ENCODE measurements around the gene QRICH1. TPM values are rescaled to one million over a fixed set of nuclear protein-coding genes. Genes with fewer than 3 reads are reported as not detected.

The QRICH1 gene
- total RNA-seq, 1 experiment from 2014 or later: 107 TPM

DNA sequence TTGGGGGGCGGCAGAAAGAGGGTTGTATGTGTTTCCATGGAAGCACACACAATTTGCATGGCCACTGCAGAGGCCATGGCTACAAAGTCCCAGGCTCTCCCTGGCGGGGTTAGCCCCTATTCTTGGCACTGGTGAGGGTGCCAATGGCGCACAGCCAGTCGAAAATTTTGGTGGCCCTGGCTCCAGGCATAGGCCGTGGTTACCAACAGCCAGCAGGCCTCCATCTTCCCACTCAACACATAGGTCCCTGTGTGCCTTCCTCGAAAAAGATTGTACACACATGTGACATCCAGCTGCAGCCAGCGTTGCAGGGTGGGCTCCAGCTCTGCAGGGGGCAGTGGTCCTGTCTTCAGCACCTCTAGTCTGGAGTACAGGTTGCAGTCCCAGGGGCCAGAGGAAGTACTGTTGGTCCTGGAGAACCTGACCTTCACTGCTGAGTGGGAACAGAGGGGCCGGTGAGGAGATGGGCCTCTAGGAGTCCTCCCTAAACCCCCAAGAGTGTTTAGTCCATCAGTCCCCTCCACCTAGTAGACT, 96.7 kb downstream of the QRICH1 start:
- TF ChIP-seq, protein P1, sequence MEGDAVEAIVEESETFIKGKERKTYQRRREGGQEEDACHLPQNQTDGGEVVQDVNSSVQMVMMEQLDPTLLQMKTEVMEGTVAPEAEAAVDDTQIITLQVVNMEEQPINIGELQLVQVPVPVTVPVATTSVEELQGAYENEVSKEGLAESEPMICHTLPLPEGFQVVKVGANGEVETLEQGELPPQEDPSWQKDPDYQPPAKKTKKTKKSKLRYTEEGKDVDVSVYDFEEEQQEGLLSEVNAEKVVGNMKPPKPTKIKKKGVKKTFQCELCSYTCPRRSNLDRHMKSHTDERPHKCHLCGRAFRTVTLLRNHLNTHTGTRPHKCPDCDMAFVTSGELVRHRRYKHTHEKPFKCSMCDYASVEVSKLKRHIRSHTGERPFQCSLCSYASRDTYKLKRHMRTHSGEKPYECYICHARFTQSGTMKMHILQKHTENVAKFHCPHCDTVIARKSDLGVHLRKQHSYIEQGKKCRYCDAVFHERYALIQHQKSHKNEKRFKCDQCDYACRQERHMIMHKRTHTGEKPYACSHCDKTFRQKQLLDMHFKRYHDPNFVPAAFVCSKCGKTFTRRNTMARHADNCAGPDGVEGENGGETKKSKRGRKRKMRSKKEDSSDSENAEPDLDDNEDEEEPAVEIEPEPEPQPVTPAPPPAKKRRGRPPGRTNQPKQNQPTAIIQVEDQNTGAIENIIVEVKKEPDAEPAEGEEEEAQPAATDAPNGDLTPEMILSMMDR (IDR thresholded peaks at IDR 0.05; ENCODE audit: unreplicated experiment): no peak
- H3K4me1 Mint-ChIP-seq (ENCODE audit: low read depth, unreplicated experiment): peaks cover under 1% of the 10 kb centered on the region
- H3K4me3 Mint-ChIP-seq (ENCODE audit: low read depth, unreplicated experiment): no peak overlapping the region
- H3K27ac Mint-ChIP-seq (ENCODE audit: unreplicated experiment): no peak overlapping the region
- no TSS peak for BruUV-seq (replicated peaks)
- no peaks in the 10 kb centered on the region for H3K9me3 Mint-ChIP-seq (ENCODE audit: low read depth, unreplicated experiment)
- CTCF ChIA-PET: no interaction called here
- intact Hi-C loops (cut with micrococcal nuclease; ENCODE audit: unreplicated experiment): no loop called here
- H3K36me3 Mint-ChIP-seq (ENCODE audit: insufficient read depth, unreplicated experiment): peaks cover 8% of the 10 kb centered on the region
- H3K27me3 Mint-ChIP-seq (ENCODE audit: unreplicated experiment): no peaks in the 10 kb centered on the region
- no peak for DNase-seq

DNA sequence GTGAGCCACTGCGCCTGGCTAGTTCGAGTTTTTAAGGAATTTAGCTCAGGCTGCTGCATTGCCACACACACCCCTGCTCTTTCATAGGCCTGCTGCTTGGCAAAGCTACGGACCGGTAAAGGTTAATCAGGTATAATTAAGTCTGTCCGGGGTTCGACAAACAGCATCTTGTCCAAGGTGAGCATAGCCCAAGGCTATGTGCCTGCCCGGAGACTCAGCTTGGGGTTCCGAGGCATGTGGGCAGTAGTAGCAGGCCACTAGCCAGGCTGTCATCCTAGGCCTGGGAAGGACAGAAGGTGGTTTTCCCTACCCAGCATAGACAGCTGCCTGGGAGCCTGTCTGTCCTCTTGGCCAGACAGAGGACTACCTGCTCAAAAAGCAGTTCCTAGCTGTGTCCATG, 97.2 kb downstream of the QRICH1 start:
- Mint-ChIP-seq H3K27ac (ENCODE audit: unreplicated experiment) (no peak overlapping the region), H3K27me3 (ENCODE audit: unreplicated experiment) (no peaks in the 10 kb centered on the region), H3K4me1 (ENCODE audit: low read depth, unreplicated experiment) (peaks cover 6% of the 10 kb centered on the region), H3K36me3 (ENCODE audit: insufficient read depth, unreplicated experiment) (peaks cover 10% of the 10 kb centered on the region), H3K4me3 (ENCODE audit: low read depth, unreplicated experiment) (no peak overlapping the region), H3K9me3 (ENCODE audit: low read depth, unreplicated experiment) (no peaks in the 10 kb centered on the region)
- DNase-seq: no peak
- TF ChIP-seq, protein P1 (IDR thresholded peaks at IDR 0.05; ENCODE audit: unreplicated experiment): no peak
- no TSS peak for BruUV-seq (replicated peaks)
- CTCF ChIA-PET: no interaction called here
- intact Hi-C loops (cut with micrococcal nuclease; ENCODE audit: unreplicated experiment): no loop called here

DNA sequence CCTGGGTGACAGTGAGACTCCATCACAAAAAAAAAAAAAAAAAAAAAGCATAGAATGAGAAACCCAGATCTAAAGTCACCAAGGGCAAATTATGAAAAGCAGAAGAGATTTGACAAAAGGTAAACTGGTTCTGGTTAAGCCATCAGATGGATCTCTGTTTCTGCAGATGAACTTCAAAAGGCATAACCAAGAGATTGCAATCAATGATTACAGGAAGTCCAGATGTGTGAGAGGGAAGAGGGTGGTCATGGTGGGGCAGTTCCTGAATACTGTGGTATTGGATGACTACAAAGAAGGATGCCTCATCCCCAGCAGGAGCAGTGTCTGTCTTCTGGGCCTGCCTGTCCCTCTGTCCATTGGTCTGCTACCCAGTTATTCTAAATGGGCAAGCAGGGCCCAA, 100.0 kb downstream of the QRICH1 start:
- H3K27ac Mint-ChIP-seq (ENCODE audit: unreplicated experiment): no peak overlapping the region
- peaks cover 30% of the 10 kb centered on the region for H3K36me3 Mint-ChIP-seq (ENCODE audit: insufficient read depth, unreplicated experiment)
- no peaks in the 10 kb centered on the region for H3K9me3 Mint-ChIP-seq (ENCODE audit: low read depth, unreplicated experiment)
- H3K27me3 Mint-ChIP-seq (ENCODE audit: unreplicated experiment): no peaks in the 10 kb centered on the region
- BruUV-seq (replicated peaks): no TSS peak
- peaks cover 9% of the 10 kb centered on the region for H3K4me1 Mint-ChIP-seq (ENCODE audit: low read depth, unreplicated experiment)
- H3K4me3 Mint-ChIP-seq (ENCODE audit: low read depth, unreplicated experiment): no peak overlapping the region
- TF ChIP-seq, protein P1 (IDR thresholded peaks at IDR 0.05; ENCODE audit: unreplicated experiment): no peak
- DNase-seq: no peak
- CTCF ChIA-PET: interaction anchor here (0.7 kb wide), 1 partner anchor 9 kb away, joined by 5 read pairs; no protein-coding TSS in a partner anchor
- intact Hi-C loops (cut with micrococcal nuclease; ENCODE audit: unreplicated experiment): no loop called here

DNA sequence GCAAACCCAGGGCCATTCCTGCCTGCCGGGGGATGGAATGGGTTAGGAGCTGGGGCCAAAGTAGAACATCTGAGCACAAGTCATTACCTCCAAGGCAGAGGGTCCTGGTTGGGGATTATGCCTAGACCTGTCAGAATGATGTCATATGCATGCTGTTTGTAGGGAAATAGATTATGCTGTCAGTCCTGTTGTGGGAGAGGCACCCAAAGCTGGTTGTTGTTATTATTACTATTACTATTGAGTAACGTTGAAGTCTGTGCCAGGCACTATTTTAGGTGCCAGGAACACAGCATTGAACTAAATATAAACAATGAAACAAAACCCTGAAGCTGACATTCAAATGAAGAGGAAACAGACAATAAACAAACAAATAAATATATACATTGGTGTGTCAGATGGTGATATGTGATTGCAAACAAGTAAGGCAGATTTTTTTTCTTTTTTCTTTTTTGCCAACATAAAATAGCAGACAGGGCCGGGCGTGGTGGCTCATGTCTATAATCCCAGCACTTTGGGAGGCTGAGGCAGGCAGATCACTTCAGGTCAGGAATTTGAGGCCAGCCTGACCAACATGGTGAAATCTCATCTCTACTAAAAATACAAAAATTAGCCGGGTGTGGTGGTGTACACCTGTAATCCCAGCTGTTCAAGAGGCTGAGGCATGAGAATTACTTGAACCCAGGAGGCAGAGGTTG, 101.9 kb downstream of the QRICH1 start:
- peaks cover 9% of the 10 kb centered on the region for H3K4me1 Mint-ChIP-seq (ENCODE audit: low read depth, unreplicated experiment)
- H3K27ac Mint-ChIP-seq (ENCODE audit: unreplicated experiment): no peak overlapping the region
- CTCF ChIA-PET: interaction anchor here (1.7 kb wide), 1 partner anchor 15 kb away, joined by 8 read pairs; the partner anchor contains the start of gene WDR6
- TF ChIP-seq, protein P1 (IDR thresholded peaks at IDR 0.05; ENCODE audit: unreplicated experiment): no peak
- intact Hi-C loops (cut with micrococcal nuclease; ENCODE audit: unreplicated experiment): no loop called here
- no peak for DNase-seq
- peak overlapping the region; percentile 96 for H3K4me3 Mint-ChIP-seq (ENCODE audit: low read depth, unreplicated experiment)
- H3K27me3 Mint-ChIP-seq (ENCODE audit: unreplicated experiment): no peaks in the 10 kb centered on the region
- H3K36me3 Mint-ChIP-seq (ENCODE audit: insufficient read depth, unreplicated experiment): peaks cover 31% of the 10 kb centered on the region
- TSS peak; percentile 49 for BruUV-seq (replicated peaks)
- no peaks in the 10 kb centered on the region for H3K9me3 Mint-ChIP-seq (ENCODE audit: low read depth, unreplicated experiment)

All from Calu3 (cell line).